GM21515 (cell line): ENCODE data around the gene PRPH.

Source experiments
- ATAC-seq: cut with Tn5 transposase; IDR thresholded peaks from one replicate; pipeline ENCODE4 v1.9.1; 2021; ENCODE audit not compliant: unreplicated experiment

PRPH gene

GRCh38 chr12:49345051-49345824 is 50.3 kb downstream of the PRPH start:
- no peak for ATAC-seq

- ATAC-seq, result no peak
Observed at GRCh38 chr12:49345825-49346658, 51.1 kb downstream of the PRPH start.

- no peak for ATAC-seq
Observed at GRCh38 chr12:49346659-49347310, 51.8 kb downstream of the PRPH start, which contains the start of gene DNAJC22. Gene DNAJC22 (plus strand): TSS chr12:49346888. CDS start chr12:49348873, 1,985 bp downstream.

GRCh38 chr12:49347311-49348193 is 52.6 kb downstream of the PRPH start:
- peak; percentile 61 for ATAC-seq
